Endothelial cell of umbilical vein (primary cell): ENCODE measurements around the gene MAP3K1.

Experiments
- EZH2 ChIP-seq: IDR thresholded peaks from 2 replicates; pipeline ENCODE4 v1.6.1; 2012; ENCODE audit warnings: borderline replicate concordance, low read depth, mild to moderate bottlenecking, moderate library complexity, low read length, inconsistent platforms; ENCODE audit not compliant: severe bottlenecking
- FOS ChIP-seq: IDR thresholded peaks from 2 replicates; pipeline ENCODE4 v1.6.1; 2011; ENCODE audit warnings: mild to moderate bottlenecking, low read length, moderate library complexity, borderline replicate concordance; ENCODE audit not compliant: insufficient read depth
- GATA2 ChIP-seq: IDR thresholded peaks from 2 replicates; pipeline ENCODE4 v1.7.0; 2011; ENCODE audit warnings: low read depth, mild to moderate bottlenecking, moderate library complexity, mixed read lengths, low read length; ENCODE audit not compliant: insufficient read length, insufficient read depth
- MYC ChIP-seq: IDR thresholded peaks from one replicate; pipeline ENCODE4 v1.6.1; 2011; ENCODE audit warnings: mild to moderate bottlenecking, low read depth, low read length
- POLR2A ChIP-seq: IDR thresholded peaks from 2 replicates; pipeline ENCODE4 v1.6.1; 2012; ENCODE audit warnings: low read depth, mild to moderate bottlenecking, control low read depth, low read length
- POLR2AphosphoS5 ChIP-seq: IDR thresholded peaks from 2 replicates; pipeline ENCODE4 v1.6.1; 2012; ENCODE audit warnings: low read depth, mild to moderate bottlenecking, control low read depth, low read length, moderate library complexity; ENCODE audit not compliant: insufficient read depth
- TF ChIP-seq, protein P1 (sequence below), 2 donors: IDR thresholded peaks; 1 replicate in 1 of 2; 2 replicates in 1 of 2; pipeline ENCODE4 v1.5.1; 2011; ENCODE audit warnings: low read length in 2 of 2, mild to moderate bottlenecking in 2 of 2, moderate library complexity in 2 of 2, control low read depth in 1 of 2, inconsistent platforms in 1 of 2, low read depth in 1 of 2; ENCODE audit not compliant: insufficient read depth in 1 of 2; ENCODE audit errors: extremely low read depth in 1 of 2

- TF ChIP-seq, protein P1, sequence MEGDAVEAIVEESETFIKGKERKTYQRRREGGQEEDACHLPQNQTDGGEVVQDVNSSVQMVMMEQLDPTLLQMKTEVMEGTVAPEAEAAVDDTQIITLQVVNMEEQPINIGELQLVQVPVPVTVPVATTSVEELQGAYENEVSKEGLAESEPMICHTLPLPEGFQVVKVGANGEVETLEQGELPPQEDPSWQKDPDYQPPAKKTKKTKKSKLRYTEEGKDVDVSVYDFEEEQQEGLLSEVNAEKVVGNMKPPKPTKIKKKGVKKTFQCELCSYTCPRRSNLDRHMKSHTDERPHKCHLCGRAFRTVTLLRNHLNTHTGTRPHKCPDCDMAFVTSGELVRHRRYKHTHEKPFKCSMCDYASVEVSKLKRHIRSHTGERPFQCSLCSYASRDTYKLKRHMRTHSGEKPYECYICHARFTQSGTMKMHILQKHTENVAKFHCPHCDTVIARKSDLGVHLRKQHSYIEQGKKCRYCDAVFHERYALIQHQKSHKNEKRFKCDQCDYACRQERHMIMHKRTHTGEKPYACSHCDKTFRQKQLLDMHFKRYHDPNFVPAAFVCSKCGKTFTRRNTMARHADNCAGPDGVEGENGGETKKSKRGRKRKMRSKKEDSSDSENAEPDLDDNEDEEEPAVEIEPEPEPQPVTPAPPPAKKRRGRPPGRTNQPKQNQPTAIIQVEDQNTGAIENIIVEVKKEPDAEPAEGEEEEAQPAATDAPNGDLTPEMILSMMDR (IDR thresholded peaks at IDR 0.05; ENCODE audit: extremely low read depth in 1 of 2, insufficient read depth in 1 of 2, low read depth in 1 of 2, low read length in 2 of 2): peak in 1 of 2 donors; percentile 20
- TF ChIP-seq MYC: no peak
- no peak for TF ChIP-seq EZH2
- no peak for TF ChIP-seq POLR2AphosphoS5
- no peak for TF ChIP-seq POLR2A
- TF ChIP-seq GATA2: no peak
- TF ChIP-seq FOS: no peak
Measured at GRCh38 chr5:56827049-56827448, 11.7 kb downstream of the MAP3K1 start.
